SK-N-SH treated with all-trans-retinoic acid at 6 μM for 48 hours (cell line): ENCODE data around the gene ATXN7.

ENCODE experiments used
- ARNTL ChIP-seq: fragments of 450-650 bp; formaldehyde crosslinking; IDR thresholded peaks from 2 replicates; pipeline ENCODE4 v1.5.0; 2020; ENCODE audit warnings: low read depth, mild to moderate bottlenecking, moderate library complexity, borderline replicate concordance
- CREB5 ChIP-seq: fragments of 250-450 bp; sonication (Bioruptor Pico); IDR thresholded peaks from 2 replicates; pipeline ENCODE4 v1.5.1; 2020; ENCODE audit warnings: low read depth, mild to moderate bottlenecking, moderate library complexity
- CSDC2 ChIP-seq: fragments of 250-450 bp; sonication (Bioruptor Pico); IDR thresholded peaks from 2 replicates; pipeline ENCODE4 v1.5.0; 2020; ENCODE audit warnings: mild to moderate bottlenecking, moderate library complexity
- GLIS3 ChIP-seq: fragments of 250-450 bp; sonication (Bioruptor Pico); IDR thresholded peaks from 2 replicates; pipeline ENCODE4 v1.5.0; 2020; ENCODE audit warnings: mild to moderate bottlenecking, moderate library complexity
- PPARA ChIP-seq: fragments of 250-450 bp; sonication (Bioruptor Pico); IDR thresholded peaks from 2 replicates; pipeline ENCODE4 v1.5.0; 2020; ENCODE audit warnings: mild to moderate bottlenecking, borderline replicate concordance
- RARB ChIP-seq: fragments of 250-450 bp; sonication (Bioruptor Pico); IDR thresholded peaks from 2 replicates; pipeline ENCODE4 v1.8.0; 2021; ENCODE audit warnings: mild to moderate bottlenecking, moderate library complexity
- TOX ChIP-seq: fragments of 250-450 bp; sonication (Bioruptor Pico); IDR thresholded peaks from 2 replicates; pipeline ENCODE4 v1.8.0; 2021; ENCODE audit warnings: mild to moderate bottlenecking, moderate library complexity, borderline replicate concordance
- TSHZ2 ChIP-seq: fragments of 250-450 bp; sonication (Bioruptor Pico); IDR thresholded peaks from 2 replicates; pipeline ENCODE4 v1.5.0; 2020; ENCODE audit warnings: mild to moderate bottlenecking, moderate library complexity
- ZC3H10 ChIP-seq: fragments of 250-450 bp; sonication (Bioruptor Pico); IDR thresholded peaks from 2 replicates; pipeline ENCODE4 v1.5.1; 2021; ENCODE audit warnings: mild to moderate bottlenecking, moderate library complexity
- ZFP30 ChIP-seq: fragments of 450-650 bp; formaldehyde crosslinking; IDR thresholded peaks from 2 replicates; pipeline ENCODE4 v1.5.0; 2022; ENCODE audit warnings: mild to moderate bottlenecking, moderate library complexity
- ZNF565 ChIP-seq: fragments of 450-650 bp; formaldehyde crosslinking; conservative IDR thresholded peaks from 2 replicates; pipeline ENCODE4 v1.5.0; 2020; ENCODE audit warnings: low read depth, mild to moderate bottlenecking, moderate library complexity

DNA sequence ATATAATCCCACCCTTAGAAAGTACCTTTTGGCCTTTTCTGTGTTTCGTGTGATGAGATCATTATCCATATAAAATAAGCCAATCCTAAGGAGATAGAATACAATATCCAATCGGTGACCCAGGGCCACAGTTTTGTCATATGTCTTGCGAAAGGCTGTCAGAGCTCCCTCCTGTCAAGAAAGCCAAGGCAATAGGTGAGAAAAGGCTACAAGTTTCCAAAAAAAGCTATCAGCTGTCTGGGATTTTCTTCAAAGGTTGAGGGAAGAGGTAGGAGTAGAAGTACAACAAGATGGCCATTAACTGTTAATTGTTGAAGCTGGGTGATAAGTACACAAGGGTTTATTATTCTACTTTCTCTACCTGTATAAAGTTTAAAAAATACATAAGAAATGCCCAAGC lies 155.6 kb downstream of the ATXN7 start:
- no peak for TF ChIP-seq GLIS3 (CRISPR knock-in tag)
- no peak for TF ChIP-seq PPARA
- no peak for TF ChIP-seq CREB5 (CRISPR knock-in tag)
- TF ChIP-seq ZNF565 (CRISPR knock-in tag): no peak
- TF ChIP-seq ZC3H10 (CRISPR knock-in tag): no peak
- no peak for TF ChIP-seq RARB
- no peak for TF ChIP-seq CSDC2 (CRISPR knock-in tag)
- TF ChIP-seq TOX (CRISPR knock-in tag): no peak
- TF ChIP-seq TSHZ2 (CRISPR knock-in tag): no peak
- TF ChIP-seq ZFP30: no peak
- TF ChIP-seq ARNTL (CRISPR knock-in tag): no peak
